A549 (cell line): ENCODE data around the gene MRPS34. TPM values are rescaled to one million over a fixed set of nuclear protein-coding genes. Genes with fewer than 3 reads are reported as not detected.

Experiments used
- ATAC-seq, 2 experiments: fragments of 200-7000 bp in 1 of 2; fragments of >200 bp in 1 of 2; cut with Nextera tagmentation in 1 of 2; cut with Tn5 transposase in 1 of 2; 3 replicates each; pipeline versions ENCODE4 v1.8.0 to v1.9.1; 2018 to 2020; ENCODE audit warnings: mild to moderate bottlenecking in 1 of 2, moderate library complexity in 1 of 2
- CTCF ChIA-PET: fragments of 300-600 bp; sonication (Branson Sonifier 250); formaldehyde crosslinking; extraction: SDS; loops from one replicate; lab custom pipeline; 2021; ENCODE audit warnings: antibody characterized with exemption, inconsistent platforms; lab: Yijun Ruan, JAX
- POLR2A ChIA-PET: fragments of 350-600 bp; formaldehyde crosslinking; extraction: SDS; loops from one replicate; lab custom pipeline; 2021; ENCODE audit warnings: antibody characterized with exemption, inconsistent platforms; lab: Yijun Ruan, JAX
- DNase-seq, 2 experiments: peaks; one replicate each; pipeline versions ENCODE4 v3.0.0 to v3.0.0-alpha.2; 2011 to 2016; ENCODE audit warnings: low read depth in 1 of 2, low spot score in 1 of 2
- FAIRE-seq: peaks from 2 replicates; lab custom pipeline; 2011; peaks lifted over from hg19 to GRCh38; lab: Jason Lieb, UNC
- H3K27ac ChIP-seq, 2 experiments: fragments of >200 bp; sonication (Bioruptor Twin); formaldehyde crosslinking; 3 replicates each; pipeline ENCODE4 v1.5.1; 2016 to 2017
- H3K4me1 ChIP-seq: fragments of >200 bp; sonication (Bioruptor Twin); formaldehyde crosslinking; 3 replicates; pipeline ENCODE4 v1.6.1; 2016
- H3K4me2 ChIP-seq: fragments of >200 bp; sonication (Bioruptor Twin); formaldehyde crosslinking; 3 replicates; pipeline ENCODE4 v1.6.1; 2016
- H3K4me3 ChIP-seq: fragments of >200 bp; sonication (Bioruptor Twin); formaldehyde crosslinking; 3 replicates; pipeline ENCODE4 v1.5.1; 2016
- H3K9me3 ChIP-seq: fragments of >200 bp; sonication (Bioruptor Twin); formaldehyde crosslinking; 3 replicates; pipeline ENCODE4 v1.6.1; 2016
- BHLHE40 ChIP-seq: IDR thresholded peaks from 2 replicates; pipeline ENCODE4 v1.6.1; 2012; ENCODE audit warnings: low read depth, low read length, inconsistent platforms
- CBX8 ChIP-seq: fragments of 200-600 bp; sonication (generic); IDR thresholded peaks from 2 replicates; pipeline ENCODE4 v1.6.1; 2016
- CEBPB ChIP-seq, 2 experiments: fragments of >200 bp in 1 of 2; sonication (Bioruptor Twin) in 1 of 2; formaldehyde crosslinking in 1 of 2; IDR thresholded peaks; 2 replicates each; pipeline ENCODE4 v1.6.1; 2012 to 2016
- CHD4 ChIP-seq: fragments of 200-600 bp; sonication (generic); IDR thresholded peaks from 2 replicates; pipeline ENCODE4 v1.6.1; 2016; ENCODE audit warnings: antibody characterized with exemption, mild to moderate bottlenecking, borderline replicate concordance
- EHMT2 ChIP-seq: fragments of 200-600 bp; sonication (generic); IDR thresholded peaks from 2 replicates; pipeline ENCODE4 v1.6.1; 2016; ENCODE audit warnings: antibody characterized with exemption, low read depth, mild to moderate bottlenecking, moderate library complexity
- HOXA7 ChIP-seq: fragments of 250-450 bp; sonication (Bioruptor Pico); IDR thresholded peaks from 2 replicates; pipeline ENCODE4 v1.5.0; 2020; ENCODE audit warnings: mild to moderate bottlenecking, moderate library complexity
- JUN ChIP-seq, 2 experiments: fragments of >200 bp; sonication (Bioruptor Twin); formaldehyde crosslinking; IDR thresholded peaks; 2 replicates in 1 of 2; 3 replicates in 1 of 2; pipeline ENCODE4 v1.6.1; 2016 to 2017
- NFE2L2 ChIP-seq: fragments of 150-350 bp; conservative IDR thresholded peaks from 2 replicates; pipeline ENCODE4 v1.6.1; 2014; ENCODE audit warnings: low read length
- NPAS2 ChIP-seq: fragments of 250-450 bp; sonication (Bioruptor Pico); IDR thresholded peaks from 2 replicates; pipeline ENCODE4 v1.8.0; 2022; ENCODE audit warnings: mild to moderate bottlenecking, moderate library complexity, borderline replicate concordance
- NR3C1 ChIP-seq: fragments of >200 bp; sonication (Bioruptor Twin); formaldehyde crosslinking; IDR thresholded peaks from 3 replicates; pipeline ENCODE4 v1.6.1; 2017
- PHF8 ChIP-seq: fragments of 200-600 bp; sonication (generic); IDR thresholded peaks from 2 replicates; pipeline ENCODE4 v1.6.1; 2016; ENCODE audit warnings: low read depth, mild to moderate bottlenecking, antibody characterized with exemption, moderate library complexity, borderline replicate concordance
- RAD21 ChIP-seq, 2 experiments: fragments of >200 bp in 1 of 2; sonication (Bioruptor Twin) in 1 of 2; formaldehyde crosslinking in 1 of 2; IDR thresholded peaks in 1 of 2; conservative IDR thresholded peaks in 1 of 2; 2 replicates in 1 of 2; 3 replicates in 1 of 2; pipeline ENCODE4 v1.6.1; 2012 to 2018; ENCODE audit warnings: inconsistent platforms in 1 of 2
- RCOR1 ChIP-seq: fragments of 150-350 bp; IDR thresholded peaks from 2 replicates; pipeline ENCODE4 v1.6.1; 2014; ENCODE audit warnings: antibody characterized with exemption, low read length, low read depth
- TP53 ChIP-seq: fragments of 250-450 bp; sonication (Bioruptor Pico); IDR thresholded peaks from 2 replicates; pipeline ENCODE4 v1.5.0; 2021; ENCODE audit warnings: mild to moderate bottlenecking, moderate library complexity
- ZSCAN20 ChIP-seq: fragments of 250-450 bp; sonication (Bioruptor Pico); IDR thresholded peaks from 2 replicates; pipeline ENCODE4 v1.8.0; 2022; ENCODE audit warnings: mild to moderate bottlenecking, moderate library complexity
- WGBS: methylation state at CpG from one replicate; pipeline ENCODE4 v1.1.6; 2017; ENCODE audit errors: missing lambda C conversion rate; 5-methylcytosine and 5-hydroxymethylcytosine counted together
- polyA plus RNA-seq, 4 experiments: library from polyadenylated mRNA; depleted of rRNA in 3 of 4; stranded (reverse); fragments of >200 nt; fragmentation: RNase III in 1 of 4; extraction: RNeasy Plus Mini Kit Qiagen cat#74134 plus additional on column Dnase treatment in 1 of 4; gene quantifications; 2 replicates in 3 of 4; 3 replicates in 1 of 4; pipeline ENCODE4 v1.2.3, GENCODE V29; 2011 to 2017
- TF ChIP-seq, protein P1 (sequence below): IDR thresholded peaks from 2 replicates; pipeline ENCODE4 v1.6.1; 2012
- TF ChIP-seq, protein P2 (sequence below): fragments of 150-350 bp; IDR thresholded peaks from 2 replicates; pipeline ENCODE4 v1.6.1; 2014; ENCODE audit warnings: low read depth, mild to moderate bottlenecking, low read length
- TF ChIP-seq, protein P3 (sequence below): fragments of 200-600 bp; sonication (generic); IDR thresholded peaks from 2 replicates; pipeline ENCODE4 v1.6.1; 2016; ENCODE audit warnings: antibody characterized with exemption, mild to moderate bottlenecking, moderate library complexity
- TF ChIP-seq, protein P4 (sequence below): IDR thresholded peaks from 2 replicates; pipeline ENCODE4 v1.6.1; 2012; ENCODE audit warnings: low read depth, borderline replicate concordance
- TF ChIP-seq, protein P5 (sequence below): fragments of >200 bp; sonication (Bioruptor Twin); formaldehyde crosslinking; IDR thresholded peaks from 3 replicates; pipeline ENCODE4 v1.5.1; 2016

The MRPS34 gene
- polyA plus RNA-seq, 2 of the 4 experiments (the other 2 are of a cell fraction), result 118 to 220 TPM

DNA sequence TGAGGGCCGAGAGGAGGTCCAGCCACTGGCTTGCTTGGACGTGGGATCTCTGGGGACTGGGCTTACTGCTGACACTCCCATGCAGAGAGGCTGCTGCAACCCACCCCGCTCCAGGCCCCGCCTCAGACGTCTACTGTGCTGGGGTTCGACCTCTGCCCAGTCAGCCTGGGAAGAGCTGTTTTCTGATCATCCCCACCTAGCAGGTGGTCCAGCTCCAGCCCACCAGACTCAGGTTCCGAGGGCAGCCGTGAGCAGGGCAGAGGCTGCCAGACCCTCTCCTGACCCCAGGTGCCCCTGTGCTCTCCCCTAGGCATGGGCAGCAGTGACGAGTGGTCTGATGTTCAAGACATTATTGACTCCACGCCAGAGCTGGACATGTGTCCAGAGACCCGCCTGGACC, 25.0 kb downstream of the MRPS34 start:
- Histone ChIP-seq H3K4me3 (no peak overlapping the region), H3K4me2 (no peak overlapping the region), H3K27ac (no peak overlapping the region), H3K4me1 (peaks cover 22% of the 10 kb centered on the region), H3K9me3 (no peaks in the 10 kb centered on the region)
- ChIA-PET POLR2A (interaction anchor here (1.1 kb wide), 1 partner anchor 42 kb away, joined by 3 read pairs; the partner anchor contains the start of gene MAPK8IP3), CTCF (interaction anchor here (1.1 to 4.0 kb wide), 4 partner anchors 17 to 57 kb away, joined by 3 to 13 read pairs (median 4); partner anchors contain the start of genes EME2, MAPK8IP3 and MRPS34)
- DNase-seq (no peak), ATAC-seq (no peak), FAIRE-seq (no peak)
- TF ChIP-seq, protein P1, sequence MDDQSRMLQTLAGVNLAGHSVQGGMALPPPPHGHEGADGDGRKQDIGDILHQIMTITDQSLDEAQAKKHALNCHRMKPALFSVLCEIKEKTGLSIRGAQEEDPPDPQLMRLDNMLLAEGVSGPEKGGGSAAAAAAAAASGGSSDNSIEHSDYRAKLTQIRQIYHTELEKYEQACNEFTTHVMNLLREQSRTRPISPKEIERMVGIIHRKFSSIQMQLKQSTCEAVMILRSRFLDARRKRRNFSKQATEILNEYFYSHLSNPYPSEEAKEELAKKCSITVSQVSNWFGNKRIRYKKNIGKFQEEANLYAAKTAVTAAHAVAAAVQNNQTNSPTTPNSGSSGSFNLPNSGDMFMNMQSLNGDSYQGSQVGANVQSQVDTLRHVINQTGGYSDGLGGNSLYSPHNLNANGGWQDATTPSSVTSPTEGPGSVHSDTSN, result no peak
- no peak for TF ChIP-seq RAD21 (conservative IDR thresholded peaks at IDR 0.05 in 1 of 2, IDR thresholded peaks at IDR 0.05 in 1 of 2)
- no peak for TF ChIP-seq CBX8
- TF ChIP-seq BHLHE40, result no peak
- no peak for TF ChIP-seq CHD4
- TF ChIP-seq NPAS2, result no peak
- TF ChIP-seq, protein P2, sequence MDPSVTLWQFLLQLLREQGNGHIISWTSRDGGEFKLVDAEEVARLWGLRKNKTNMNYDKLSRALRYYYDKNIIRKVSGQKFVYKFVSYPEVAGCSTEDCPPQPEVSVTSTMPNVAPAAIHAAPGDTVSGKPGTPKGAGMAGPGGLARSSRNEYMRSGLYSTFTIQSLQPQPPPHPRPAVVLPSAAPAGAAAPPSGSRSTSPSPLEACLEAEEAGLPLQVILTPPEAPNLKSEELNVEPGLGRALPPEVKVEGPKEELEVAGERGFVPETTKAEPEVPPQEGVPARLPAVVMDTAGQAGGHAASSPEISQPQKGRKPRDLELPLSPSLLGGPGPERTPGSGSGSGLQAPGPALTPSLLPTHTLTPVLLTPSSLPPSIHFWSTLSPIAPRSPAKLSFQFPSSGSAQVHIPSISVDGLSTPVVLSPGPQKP, result no peak
- no peak for TF ChIP-seq NFE2L2
- TF ChIP-seq, protein P3, sequence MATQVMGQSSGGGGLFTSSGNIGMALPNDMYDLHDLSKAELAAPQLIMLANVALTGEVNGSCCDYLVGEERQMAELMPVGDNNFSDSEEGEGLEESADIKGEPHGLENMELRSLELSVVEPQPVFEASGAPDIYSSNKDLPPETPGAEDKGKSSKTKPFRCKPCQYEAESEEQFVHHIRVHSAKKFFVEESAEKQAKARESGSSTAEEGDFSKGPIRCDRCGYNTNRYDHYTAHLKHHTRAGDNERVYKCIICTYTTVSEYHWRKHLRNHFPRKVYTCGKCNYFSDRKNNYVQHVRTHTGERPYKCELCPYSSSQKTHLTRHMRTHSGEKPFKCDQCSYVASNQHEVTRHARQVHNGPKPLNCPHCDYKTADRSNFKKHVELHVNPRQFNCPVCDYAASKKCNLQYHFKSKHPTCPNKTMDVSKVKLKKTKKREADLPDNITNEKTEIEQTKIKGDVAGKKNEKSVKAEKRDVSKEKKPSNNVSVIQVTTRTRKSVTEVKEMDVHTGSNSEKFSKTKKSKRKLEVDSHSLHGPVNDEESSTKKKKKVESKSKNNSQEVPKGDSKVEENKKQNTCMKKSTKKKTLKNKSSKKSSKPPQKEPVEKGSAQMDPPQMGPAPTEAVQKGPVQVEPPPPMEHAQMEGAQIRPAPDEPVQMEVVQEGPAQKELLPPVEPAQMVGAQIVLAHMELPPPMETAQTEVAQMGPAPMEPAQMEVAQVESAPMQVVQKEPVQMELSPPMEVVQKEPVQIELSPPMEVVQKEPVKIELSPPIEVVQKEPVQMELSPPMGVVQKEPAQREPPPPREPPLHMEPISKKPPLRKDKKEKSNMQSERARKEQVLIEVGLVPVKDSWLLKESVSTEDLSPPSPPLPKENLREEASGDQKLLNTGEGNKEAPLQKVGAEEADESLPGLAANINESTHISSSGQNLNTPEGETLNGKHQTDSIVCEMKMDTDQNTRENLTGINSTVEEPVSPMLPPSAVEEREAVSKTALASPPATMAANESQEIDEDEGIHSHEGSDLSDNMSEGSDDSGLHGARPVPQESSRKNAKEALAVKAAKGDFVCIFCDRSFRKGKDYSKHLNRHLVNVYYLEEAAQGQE, result no peak
- TF ChIP-seq JUN (IDR thresholded peaks at IDR 0.05), result no peak
- TF ChIP-seq RCOR1, result no peak
- TF ChIP-seq, protein P4, sequence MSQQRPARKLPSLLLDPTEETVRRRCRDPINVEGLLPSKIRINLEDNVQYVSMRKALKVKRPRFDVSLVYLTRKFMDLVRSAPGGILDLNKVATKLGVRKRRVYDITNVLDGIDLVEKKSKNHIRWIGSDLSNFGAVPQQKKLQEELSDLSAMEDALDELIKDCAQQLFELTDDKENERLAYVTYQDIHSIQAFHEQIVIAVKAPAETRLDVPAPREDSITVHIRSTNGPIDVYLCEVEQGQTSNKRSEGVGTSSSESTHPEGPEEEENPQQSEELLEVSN, result no peak
- TF ChIP-seq, protein P5, sequence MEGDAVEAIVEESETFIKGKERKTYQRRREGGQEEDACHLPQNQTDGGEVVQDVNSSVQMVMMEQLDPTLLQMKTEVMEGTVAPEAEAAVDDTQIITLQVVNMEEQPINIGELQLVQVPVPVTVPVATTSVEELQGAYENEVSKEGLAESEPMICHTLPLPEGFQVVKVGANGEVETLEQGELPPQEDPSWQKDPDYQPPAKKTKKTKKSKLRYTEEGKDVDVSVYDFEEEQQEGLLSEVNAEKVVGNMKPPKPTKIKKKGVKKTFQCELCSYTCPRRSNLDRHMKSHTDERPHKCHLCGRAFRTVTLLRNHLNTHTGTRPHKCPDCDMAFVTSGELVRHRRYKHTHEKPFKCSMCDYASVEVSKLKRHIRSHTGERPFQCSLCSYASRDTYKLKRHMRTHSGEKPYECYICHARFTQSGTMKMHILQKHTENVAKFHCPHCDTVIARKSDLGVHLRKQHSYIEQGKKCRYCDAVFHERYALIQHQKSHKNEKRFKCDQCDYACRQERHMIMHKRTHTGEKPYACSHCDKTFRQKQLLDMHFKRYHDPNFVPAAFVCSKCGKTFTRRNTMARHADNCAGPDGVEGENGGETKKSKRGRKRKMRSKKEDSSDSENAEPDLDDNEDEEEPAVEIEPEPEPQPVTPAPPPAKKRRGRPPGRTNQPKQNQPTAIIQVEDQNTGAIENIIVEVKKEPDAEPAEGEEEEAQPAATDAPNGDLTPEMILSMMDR, result no peak
- TF ChIP-seq ZSCAN20 (CRISPR knock-in tag), result no peak
- TF ChIP-seq TP53 (CRISPR knock-in tag), result no peak
- TF ChIP-seq NR3C1, result no peak
- no peak for TF ChIP-seq EHMT2
- TF ChIP-seq HOXA7 (CRISPR knock-in tag), result no peak
- no peak for TF ChIP-seq PHF8
- TF ChIP-seq CEBPB (IDR thresholded peaks at IDR 0.05), result no peak
- 96% methylated on average over 4 of the region's 11 CpGs for WGBS
